Panc1 (cell line): ENCODE results near the gene GUCY1A2. TPM values are rescaled to one million over a fixed set of nuclear protein-coding genes. Genes with fewer than 3 reads are reported as not detected.

Experiments used
- ATAC-seq: fragments of 200-7000 bp; cut with Tn5 transposase; 2 replicates; pipeline ENCODE4 v1.9.1; 2020; ENCODE audit warnings: mild to moderate bottlenecking, moderate library complexity
- BruUV-seq: library from RNA; stranded (reverse); fragments of 400-500 nt; replicated peaks from 2 replicates; lab custom pipeline; 2021; lab: Mats Ljungman, UMichigan
- CTCF ChIA-PET: fragments of 300-600 bp; sonication (Branson Sonifier 250); formaldehyde crosslinking; loops from one replicate; lab custom pipeline; 2022; ENCODE audit warnings: antibody characterized with exemption; lab: Charles Lee
- POLR2A ChIA-PET: fragments of 300-600 bp; sonication (Branson Sonifier 250); formaldehyde crosslinking; loops from one replicate; lab custom pipeline; 2022; ENCODE audit warnings: antibody characterized with exemption; lab: Charles Lee
- DNase-seq: peaks from one replicate; pipeline ENCODE4 v3.0.0-alpha.2; 2010; ENCODE audit warnings: low read depth, low spot score
- H3K27ac ChIP-seq: 2 replicates; pipeline ENCODE4 v1.5.1; 2011; ENCODE audit warnings: mild to moderate bottlenecking, low read length, inconsistent platforms
- H3K27me3 ChIP-seq: fragments of 200-500 bp; sonication (Bioruptor generic); 2 replicates; pipeline ENCODE4 v1.6.0; 2014; ENCODE audit warnings: low read length, inconsistent platforms; ENCODE audit not compliant: control insufficient read depth, insufficient read depth
- H3K36me3 ChIP-seq: fragments of 200-500 bp; sonication (Bioruptor generic); 2 replicates; pipeline ENCODE4 v1.5.1; 2014; ENCODE audit warnings: inconsistent platforms, mild to moderate bottlenecking, low read length, moderate library complexity; ENCODE audit not compliant: control insufficient read depth, insufficient read depth
- H3K4me1 ChIP-seq: 2 replicates; pipeline ENCODE4 v1.5.1; 2011; ENCODE audit warnings: inconsistent platforms, mild to moderate bottlenecking, low read length, moderate library complexity; ENCODE audit not compliant: control insufficient read depth, insufficient read depth
- H3K4me3 ChIP-seq, 2 experiments: 2 replicates each; pipeline ENCODE4 v1.5.1; 2011 to 2012; ENCODE audit warnings: low read depth in 2 of 2, low read length in 2 of 2, mild to moderate bottlenecking in 2 of 2, inconsistent platforms in 1 of 2, moderate library complexity in 1 of 2
- H3K9me3 ChIP-seq: fragments of 200-500 bp; sonication (Bioruptor generic); 2 replicates; pipeline ENCODE4 v1.5.1; 2014; ENCODE audit warnings: low read depth, mild to moderate bottlenecking, inconsistent platforms, low read length, moderate library complexity; ENCODE audit not compliant: control insufficient read depth, insufficient read depth
- CTCF ChIP-seq: fragments of 450-650 bp; IDR thresholded peaks from 2 replicates; pipeline ENCODE4 v1.5.1; 2017; ENCODE audit warnings: mild to moderate bottlenecking
- POLR2AphosphoS5 ChIP-seq: IDR thresholded peaks from 2 replicates; pipeline ENCODE4 v1.6.1; 2012; ENCODE audit warnings: mild to moderate bottlenecking, low read depth, low read length, moderate library complexity
- REST ChIP-seq, 2 experiments: IDR thresholded peaks; 2 replicates each; pipeline ENCODE4 v1.6.1; 2011 to 2012; ENCODE audit warnings: low read depth in 2 of 2, control low read depth in 1 of 2, low read length in 1 of 2, mild to moderate bottlenecking in 1 of 2, moderate library complexity in 1 of 2; ENCODE audit not compliant: insufficient read depth in 1 of 2
- SIN3A ChIP-seq: IDR thresholded peaks from 2 replicates; pipeline ENCODE4 v1.6.1; 2012; ENCODE audit warnings: low read depth, mild to moderate bottlenecking, low read length, moderate library complexity, borderline replicate concordance; ENCODE audit not compliant: insufficient read depth
- TCF7L2 ChIP-seq: IDR thresholded peaks from 2 replicates; pipeline ENCODE4 v1.6.1; 2011; ENCODE audit warnings: mild to moderate bottlenecking, low read depth, low read length, inconsistent platforms
- in situ Hi-C: cut with HindIII; loops from 2 replicates; pipeline ENCODE4 v1.10.0; 2016; ENCODE audit warnings: low sequenced_read_pairs, low pct_unique_long_range_greater_than_20kb
- intact Hi-C: fragments of 100-400 bp; cut with micrococcal nuclease; formaldehyde crosslinking; loops from one replicate; pipeline ENCODE4 v1.10.0; 2022; ENCODE audit not compliant: unreplicated experiment
- total RNA-seq: library from RNA; stranded (reverse); gene quantifications from one replicate; pipeline ENCODE4 v1.2.1, GENCODE V29; 2021; ENCODE audit not compliant: unreplicated experiment

Gene GUCY1A2
- total RNA-seq, 1 experiment from 2014 or later, result 1.9 TPM

GRCh38 chr11:106986673-106987072 lies 31.6 kb downstream of the GUCY1A2 start:
- Histone ChIP-seq H3K9me3 (no peaks in the 10 kb centered on the region), H3K27ac (no peak overlapping the region), H3K27me3 (no peaks in the 10 kb centered on the region), H3K4me1 (no peaks in the 10 kb centered on the region), H3K4me3 (no peak overlapping the region), H3K36me3 (no peaks in the 10 kb centered on the region)
- no peak for TF ChIP-seq REST (IDR thresholded peaks at IDR 0.05; ENCODE audit: insufficient read depth in 1 of 2, low read depth in 2 of 2, low read length in 1 of 2)
- TF ChIP-seq TCF7L2, result no peak
- no peak for TF ChIP-seq CTCF
- no peak for TF ChIP-seq POLR2AphosphoS5
- TF ChIP-seq SIN3A, result no peak
- ChIA-PET CTCF (no interaction called here), POLR2A (no interaction called here)
- no peak for DNase-seq
- BruUV-seq, result no TSS peak
- intact Hi-C loops (no loop called here), in situ Hi-C loops (no loop called here)
- no peak for ATAC-seq

- no TSS peak for BruUV-seq
- Histone ChIP-seq H3K4me3 (no peak overlapping the region), H3K27me3 (no peaks in the 10 kb centered on the region), H3K4me1 (no peaks in the 10 kb centered on the region), H3K9me3 (no peaks in the 10 kb centered on the region), H3K36me3 (no peaks in the 10 kb centered on the region), H3K27ac (no peak overlapping the region)
- in situ Hi-C loops (no loop called here), intact Hi-C loops (no loop called here)
- POLR2A ChIA-PET, result no interaction called here
- TF ChIP-seq CTCF (no peak), REST (IDR thresholded peaks at IDR 0.05; ENCODE audit: insufficient read depth in 1 of 2, low read depth in 2 of 2, low read length in 1 of 2) (no peak), POLR2AphosphoS5 (no peak), SIN3A (no peak), TCF7L2 (no peak)
- ATAC-seq, result no peak
- DNase-seq, result no peak
- CTCF ChIA-PET, result no interaction called here
Measured at GRCh38 chr11:106986261-106986660, 32.0 kb downstream of the GUCY1A2 start.
